ENCODE data around the gene EDEM2. TPM values are rescaled to one million over a fixed set of nuclear protein-coding genes. Genes with fewer than 3 reads are reported as not detected.

Gene EDEM2
- total RNA-seq, 1 experiment from 2014 or later, result 34.7 TPM

DNA sequence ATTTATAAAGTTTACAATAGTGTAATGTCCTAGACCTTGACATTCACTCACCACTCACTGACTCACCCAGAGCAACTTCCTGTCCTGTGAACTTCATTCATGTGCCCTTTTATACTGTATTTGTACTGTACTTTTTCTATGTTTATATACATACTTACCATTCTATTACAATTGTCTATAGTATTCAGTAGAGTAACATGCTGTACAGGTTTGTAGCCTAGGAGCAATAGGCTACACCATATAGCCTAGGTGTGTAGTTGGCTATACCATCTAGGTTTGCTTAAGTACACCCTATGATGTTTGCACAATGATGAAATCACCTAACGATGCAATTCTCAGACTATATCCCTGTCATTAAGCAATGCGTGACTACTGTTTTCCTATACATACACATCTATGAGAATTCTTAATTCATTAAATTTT, 17.5 kb downstream of the EDEM2 start:
- TF ChIP-seq REST (IDR thresholded peaks at IDR 0.05; ENCODE audit: insufficient read depth in 1 of 2, low read depth in 2 of 2, low read length in 1 of 2), result no peak
- TF ChIP-seq SIN3A (IDR thresholded peaks at IDR 0.05; ENCODE audit: borderline replicate concordance, insufficient read depth, low read depth, low read length), result no peak
- BruUV-seq (replicated peaks), result no TSS peak
- intact Hi-C loops (cut with micrococcal nuclease; ENCODE audit: unreplicated experiment), result no loop called here
- ATAC-seq, result peak; percentile 87
- ChIA-PET CTCF (no interaction called here), POLR2A (no interaction called here)
- H3K27me3 ChIP-seq (ENCODE audit: control insufficient read depth, insufficient read depth, low read length), result no peaks in the 10 kb centered on the region
- H3K9me3 ChIP-seq (ENCODE audit: control insufficient read depth, insufficient read depth, low read depth, low read length), result no peaks in the 10 kb centered on the region
- H3K36me3 ChIP-seq (ENCODE audit: control insufficient read depth, insufficient read depth, low read length), result peaks cover 2% of the 10 kb centered on the region; the same call in 1 of the 2 replicates
- H3K27ac ChIP-seq (ENCODE audit: low read length), result no peak overlapping the region
- no peaks in the 10 kb centered on the region for H3K4me1 ChIP-seq (ENCODE audit: control insufficient read depth, insufficient read depth, low read length)
- H3K4me3 ChIP-seq (ENCODE audit: low read depth in 2 of 2, low read length in 2 of 2), result no peak overlapping the region
- in situ Hi-C loops (cut with HindIII; ENCODE audit: low pct_unique_long_range_greater_than_20kb, low sequenced_read_pairs), result no loop called here
- peak; percentile 89 for DNase-seq (ENCODE audit: low read depth, low spot score)

- no TSS peak for BruUV-seq (replicated peaks)
- ATAC-seq (no peak), DNase-seq (ENCODE audit: low read depth, low spot score) (no peak)
- ChIA-PET POLR2A (no interaction called here), CTCF (interaction anchor here (0.5 kb wide), 1 partner anchor 29 kb away, joined by 3 read pairs; no protein-coding TSS in a partner anchor)
- in situ Hi-C loops (cut with HindIII; ENCODE audit: low pct_unique_long_range_greater_than_20kb, low sequenced_read_pairs), result no loop called here
- H3K36me3 ChIP-seq (ENCODE audit: control insufficient read depth, insufficient read depth, low read length), result 0 out of 2 replicates have a peak, but pooled peaks cover 2% of the 10 kb centered on the region
- H3K27ac ChIP-seq (ENCODE audit: low read length), result no peak overlapping the region
- H3K4me3 ChIP-seq (ENCODE audit: low read depth in 2 of 2, low read length in 2 of 2), result no peak overlapping the region
- no peaks in the 10 kb centered on the region for H3K27me3 ChIP-seq (ENCODE audit: control insufficient read depth, insufficient read depth, low read length)
- no peaks in the 10 kb centered on the region for H3K4me1 ChIP-seq (ENCODE audit: control insufficient read depth, insufficient read depth, low read length)
- no peaks in the 10 kb centered on the region for H3K9me3 ChIP-seq (ENCODE audit: control insufficient read depth, insufficient read depth, low read depth, low read length)
- intact Hi-C loops (cut with micrococcal nuclease; ENCODE audit: unreplicated experiment), result no loop called here
- no peak for TF ChIP-seq TCF7L2 (IDR thresholded peaks at IDR 0.05; ENCODE audit: low read depth, low read length)
- no peak for TF ChIP-seq REST (IDR thresholded peaks at IDR 0.05; ENCODE audit: insufficient read depth in 1 of 2, low read depth in 2 of 2, low read length in 1 of 2)
- TF ChIP-seq, protein P1, sequence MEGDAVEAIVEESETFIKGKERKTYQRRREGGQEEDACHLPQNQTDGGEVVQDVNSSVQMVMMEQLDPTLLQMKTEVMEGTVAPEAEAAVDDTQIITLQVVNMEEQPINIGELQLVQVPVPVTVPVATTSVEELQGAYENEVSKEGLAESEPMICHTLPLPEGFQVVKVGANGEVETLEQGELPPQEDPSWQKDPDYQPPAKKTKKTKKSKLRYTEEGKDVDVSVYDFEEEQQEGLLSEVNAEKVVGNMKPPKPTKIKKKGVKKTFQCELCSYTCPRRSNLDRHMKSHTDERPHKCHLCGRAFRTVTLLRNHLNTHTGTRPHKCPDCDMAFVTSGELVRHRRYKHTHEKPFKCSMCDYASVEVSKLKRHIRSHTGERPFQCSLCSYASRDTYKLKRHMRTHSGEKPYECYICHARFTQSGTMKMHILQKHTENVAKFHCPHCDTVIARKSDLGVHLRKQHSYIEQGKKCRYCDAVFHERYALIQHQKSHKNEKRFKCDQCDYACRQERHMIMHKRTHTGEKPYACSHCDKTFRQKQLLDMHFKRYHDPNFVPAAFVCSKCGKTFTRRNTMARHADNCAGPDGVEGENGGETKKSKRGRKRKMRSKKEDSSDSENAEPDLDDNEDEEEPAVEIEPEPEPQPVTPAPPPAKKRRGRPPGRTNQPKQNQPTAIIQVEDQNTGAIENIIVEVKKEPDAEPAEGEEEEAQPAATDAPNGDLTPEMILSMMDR (IDR thresholded peaks at IDR 0.05), result no peak
- TF ChIP-seq POLR2AphosphoS5 (IDR thresholded peaks at IDR 0.05; ENCODE audit: low read depth, low read length), result no peak
- TF ChIP-seq SIN3A (IDR thresholded peaks at IDR 0.05; ENCODE audit: borderline replicate concordance, insufficient read depth, low read depth, low read length), result no peak
Observed at GRCh38 chr20:35125753-35126152, 21.4 kb downstream of the EDEM2 start.

Data from Panc1 (cell line).